GM10266 (cell line): Measurements from ENCODE around the gene ERC2.

Experiments
- DNase-seq: peaks from one replicate; pipeline ENCODE4 v3.0.0; 2012; ENCODE audit errors: extremely low spot score
- CTCF ChIP-seq: IDR thresholded peaks from 2 replicates; pipeline ENCODE4 v1.5.1; 2012; ENCODE audit warnings: mild to moderate bottlenecking, low read depth; ENCODE audit not compliant: control insufficient read depth, insufficient read depth; ENCODE audit errors: missing control alignments

ERC2 gene

GRCh38 chr3:55804170-55805095 lies 663.8 kb downstream of the ERC2 start:
- no peak for TF ChIP-seq CTCF
- no peak for DNase-seq

DNA sequence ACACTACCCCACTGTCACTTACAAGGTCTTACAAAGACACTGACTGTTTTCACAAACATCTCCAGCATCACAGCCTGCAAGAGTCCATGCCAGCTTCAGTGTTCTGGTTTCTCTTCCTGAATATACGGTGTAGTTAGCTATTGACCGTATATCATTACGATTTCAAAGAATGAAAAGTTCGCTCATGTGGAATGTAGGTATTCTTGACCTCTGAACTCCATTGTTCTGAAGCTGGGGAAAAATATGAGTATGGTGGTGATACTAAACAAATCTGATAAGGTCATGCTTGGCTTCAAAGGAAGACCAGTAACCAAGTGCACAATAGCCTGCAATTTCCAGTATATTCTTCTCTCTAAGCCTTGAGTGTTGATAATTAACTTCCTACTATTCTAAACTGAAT lies 665.5 kb downstream of the ERC2 start:
- DNase-seq: no peak
- TF ChIP-seq CTCF: no peak

DNA sequence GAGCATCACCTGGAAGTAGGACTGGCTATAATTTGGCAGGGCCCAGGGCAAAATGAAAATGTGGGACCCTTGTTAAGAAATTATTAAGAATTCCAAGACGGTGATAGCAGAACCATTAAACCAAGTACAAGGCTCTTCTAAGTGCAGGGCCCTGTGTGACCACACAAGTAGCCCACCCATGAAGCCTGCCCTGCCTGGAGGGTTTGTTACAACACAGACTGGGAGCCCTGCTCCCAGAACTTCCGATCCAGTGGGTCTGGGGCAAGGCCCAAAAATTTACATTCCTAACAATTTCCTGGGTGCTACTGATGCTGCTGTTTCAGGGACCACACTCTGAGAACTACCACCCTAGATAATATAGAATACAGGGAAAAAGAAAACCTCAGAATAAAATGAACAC lies 666.6 kb downstream of the ERC2 start:
- no peak for DNase-seq
- no peak for TF ChIP-seq CTCF

DNA sequence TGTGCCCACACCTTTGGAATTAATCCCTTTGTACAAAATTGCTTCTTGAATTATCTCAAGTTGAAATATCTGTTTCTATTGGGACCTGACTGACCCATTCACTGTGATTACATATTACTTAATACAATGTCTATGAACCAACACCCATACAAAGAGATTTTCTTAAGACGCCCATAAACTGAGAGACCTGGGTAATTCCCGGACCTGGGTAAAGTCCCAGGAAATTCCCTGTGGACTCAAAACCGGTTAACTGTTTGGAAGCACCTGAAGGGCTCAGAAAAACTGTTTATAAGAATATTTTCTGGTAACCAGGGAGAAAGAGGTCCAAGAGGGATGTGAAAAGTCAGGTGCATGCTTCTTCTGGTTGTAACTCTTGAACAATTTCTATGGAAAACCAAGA lies 667.2 kb downstream of the ERC2 start:
- no peak for TF ChIP-seq CTCF

GRCh38 chr3:55797775-55798174 lies 670.5 kb downstream of the ERC2 start:
- no peak for TF ChIP-seq CTCF
- no peak for DNase-seq

More for the DNA sequence above, 667.2 kb downstream of the ERC2 start:
- DNase-seq: no peak

DNA sequence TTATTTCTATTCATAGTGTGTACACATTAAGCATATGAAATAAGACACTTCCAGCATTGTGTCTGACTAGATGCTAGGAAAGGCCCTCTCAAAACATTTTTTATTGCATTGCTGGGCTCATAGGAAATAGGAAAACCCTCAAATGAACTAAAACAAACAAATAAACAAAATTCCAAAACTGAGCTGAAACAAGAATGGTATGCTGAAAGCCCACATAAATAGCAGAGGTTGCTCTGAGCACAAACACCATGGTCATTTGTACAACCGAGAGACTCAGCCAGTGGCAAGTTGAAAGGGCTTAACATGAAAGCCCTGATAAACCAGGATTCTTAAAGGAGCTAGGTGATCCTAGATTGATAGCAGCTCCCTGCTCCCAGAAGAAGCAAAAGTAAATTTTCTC lies 671.2 kb downstream of the ERC2 start:
- DNase-seq: no peak
- TF ChIP-seq CTCF: no peak

DNA sequence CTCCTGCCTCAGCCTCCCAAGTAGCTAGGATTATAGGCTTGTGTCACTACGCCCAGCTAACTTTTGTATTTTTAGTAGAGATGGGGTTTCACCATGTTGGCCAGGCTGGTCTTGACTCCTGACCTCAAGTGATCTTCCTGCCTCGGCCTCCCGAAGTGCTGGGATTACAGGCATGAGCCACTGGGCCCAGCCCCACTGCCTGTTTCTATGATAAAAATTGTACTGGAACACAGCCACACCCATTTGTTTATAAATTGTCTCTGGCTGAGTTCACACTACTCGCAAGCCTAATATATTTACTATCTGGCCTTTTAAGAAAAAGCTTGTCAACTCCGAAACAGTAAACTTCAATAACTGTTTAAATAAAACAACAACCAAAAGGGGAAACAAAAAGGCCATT lies 671.7 kb downstream of the ERC2 start:
- no peak for TF ChIP-seq CTCF
- DNase-seq: no peak
